Amygdala (tissue), 56 donors: ENCODE measurements around the gene FES.
"Not testable (repeated sequence)": the region's sequence is repeated elsewhere in the genome, so short reads cannot be mapped to it uniquely, and the experiment has no call there.

Experiments used
- DNase-seq, 56 donors: peaks; one replicate each; lab custom pipeline; 2025; lab: John Stamatoyannopoulos, UW

The FES gene

DNA sequence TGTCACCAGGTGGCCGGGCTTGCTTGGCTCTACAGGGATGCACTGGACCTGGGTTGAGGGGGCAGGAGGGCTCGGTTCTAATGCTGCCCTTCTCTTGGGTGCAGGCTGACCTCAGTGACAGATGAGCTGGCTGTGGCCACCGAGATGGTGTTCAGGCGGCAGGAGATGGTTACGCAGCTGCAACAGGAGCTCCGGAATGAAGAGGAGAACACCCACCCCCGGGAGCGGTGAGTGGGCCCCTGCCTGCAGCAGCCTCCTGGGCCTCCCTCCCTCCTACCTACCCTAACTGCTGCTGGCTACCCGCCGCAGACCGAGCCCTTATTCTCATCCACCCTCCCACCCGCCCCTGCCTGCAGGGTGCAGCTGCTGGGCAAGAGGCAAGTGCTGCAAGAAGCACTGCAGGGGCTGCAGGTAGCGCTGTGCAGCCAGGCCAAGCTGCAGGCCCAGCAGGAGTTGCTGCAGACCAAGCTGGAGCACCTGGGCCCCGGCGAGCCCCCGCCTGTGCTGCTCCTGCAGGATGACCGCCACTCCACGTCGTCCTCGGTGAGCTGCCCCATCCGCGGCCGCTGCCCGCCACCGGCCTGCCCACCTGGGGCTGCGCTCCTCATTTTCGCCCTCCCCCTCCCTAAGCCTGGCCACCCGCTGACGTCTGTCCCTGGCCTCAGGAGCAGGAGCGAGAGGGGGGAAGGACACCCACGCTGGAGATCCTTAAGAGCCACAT is 5.6 kb downstream of the FES start:
- no peak for DNase-seq

DNA sequence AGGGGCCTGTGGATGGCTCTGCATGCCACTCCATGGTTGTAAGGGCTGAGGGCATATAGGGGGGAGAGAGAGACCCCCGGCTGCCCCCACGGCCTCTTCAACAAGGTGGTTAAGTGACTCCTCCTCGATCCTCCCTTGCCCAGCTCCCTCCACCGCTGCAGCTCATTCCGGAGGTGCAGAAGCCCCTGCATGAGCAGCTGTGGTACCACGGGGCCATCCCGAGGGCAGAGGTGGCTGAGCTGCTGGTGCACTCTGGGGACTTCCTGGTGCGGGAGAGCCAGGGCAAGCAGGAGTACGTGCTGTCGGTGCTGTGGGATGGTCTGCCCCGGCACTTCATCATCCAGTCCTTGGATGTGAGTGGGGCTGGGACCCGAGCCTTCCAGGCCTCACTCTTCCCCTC is 6.5 kb downstream of the FES start:
- no peak for DNase-seq

DNA sequence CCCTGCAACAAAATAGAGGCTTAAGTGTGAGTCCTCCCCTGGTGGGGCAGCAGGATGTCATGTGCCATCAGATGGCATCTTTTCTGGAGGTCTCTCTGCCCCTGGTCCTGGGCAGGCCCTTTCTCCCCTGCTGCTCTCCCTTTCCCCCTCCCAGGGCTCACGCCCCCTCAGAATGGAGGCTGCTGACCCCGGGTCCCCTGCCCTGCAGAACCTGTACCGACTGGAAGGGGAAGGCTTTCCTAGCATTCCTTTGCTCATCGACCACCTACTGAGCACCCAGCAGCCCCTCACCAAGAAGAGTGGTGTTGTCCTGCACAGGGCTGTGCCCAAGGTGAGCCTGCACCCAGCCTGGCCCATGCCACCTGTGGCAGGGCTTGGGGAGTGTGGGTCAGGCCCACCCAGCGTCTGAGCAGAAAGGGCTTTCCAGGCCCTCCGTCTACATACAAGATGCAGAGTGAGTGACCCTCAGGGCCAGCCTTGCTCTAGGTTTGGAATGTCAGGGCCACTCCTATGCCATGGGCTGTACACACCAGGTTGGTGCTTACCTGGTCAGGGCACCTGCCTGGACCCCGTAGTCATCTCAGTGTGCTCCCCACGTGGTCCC is 7.1 kb downstream of the FES start:
- DNase-seq = no peak

DNA sequence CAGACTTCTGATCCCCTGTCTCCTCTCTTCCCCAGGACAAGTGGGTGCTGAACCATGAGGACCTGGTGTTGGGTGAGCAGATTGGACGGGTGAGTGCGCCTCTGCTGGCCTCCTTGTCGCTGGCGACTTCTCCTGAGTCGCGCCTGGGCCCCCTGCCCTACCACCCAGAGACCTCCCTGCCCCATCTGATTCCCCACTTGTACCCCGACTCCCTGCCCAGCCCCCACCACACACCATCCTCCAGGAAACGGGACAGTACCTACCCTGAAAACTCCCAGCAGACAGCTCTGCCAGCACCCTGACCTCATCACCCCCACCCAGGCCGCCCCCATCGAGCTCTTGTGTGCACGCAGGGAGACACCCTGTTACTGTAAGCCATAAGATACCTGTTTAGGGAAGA is 7.7 kb downstream of the FES start:
- DNase-seq = no peak

GRCh38 chr15:90892498-90893174 is 8.3 kb downstream of the FES start:
- no peak for DNase-seq

- no peak for DNase-seq
Measured at GRCh38 chr15:90893175-90894090, 9.1 kb downstream of the FES start.

GRCh38 chr15:90895571-90896117 is 11.3 kb downstream of the FES start:
- DNase-seq = peak in 47 of 56 donors; percentile 22 to 85 (median 60)

DNA sequence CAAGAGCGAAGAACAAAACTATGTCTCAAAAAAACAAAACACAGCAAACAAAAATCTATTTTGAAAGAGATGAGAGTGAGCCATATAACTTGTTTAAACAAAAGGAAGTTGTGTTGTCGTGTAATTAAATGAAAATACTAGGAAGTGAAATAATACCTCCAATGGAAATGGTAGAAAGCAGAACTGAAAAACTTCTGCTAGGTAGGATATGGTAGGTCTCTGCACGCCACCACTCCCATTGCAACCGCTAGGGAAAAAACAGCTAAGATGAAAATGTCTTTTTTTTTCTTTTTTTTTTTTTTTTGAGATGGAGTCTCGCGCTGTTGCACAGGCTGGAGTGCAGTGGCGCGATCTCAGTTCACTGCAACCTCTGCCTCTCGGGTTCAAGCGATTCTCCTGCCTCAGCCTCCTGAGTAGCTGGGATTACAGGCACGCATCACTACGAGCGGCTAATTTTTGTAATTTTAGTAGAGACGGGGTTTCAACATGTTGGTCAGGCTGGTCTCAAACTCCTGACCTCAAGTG is 12.9 kb downstream of the FES start:
- DNase-seq = not testable (repeated sequence)

DNA sequence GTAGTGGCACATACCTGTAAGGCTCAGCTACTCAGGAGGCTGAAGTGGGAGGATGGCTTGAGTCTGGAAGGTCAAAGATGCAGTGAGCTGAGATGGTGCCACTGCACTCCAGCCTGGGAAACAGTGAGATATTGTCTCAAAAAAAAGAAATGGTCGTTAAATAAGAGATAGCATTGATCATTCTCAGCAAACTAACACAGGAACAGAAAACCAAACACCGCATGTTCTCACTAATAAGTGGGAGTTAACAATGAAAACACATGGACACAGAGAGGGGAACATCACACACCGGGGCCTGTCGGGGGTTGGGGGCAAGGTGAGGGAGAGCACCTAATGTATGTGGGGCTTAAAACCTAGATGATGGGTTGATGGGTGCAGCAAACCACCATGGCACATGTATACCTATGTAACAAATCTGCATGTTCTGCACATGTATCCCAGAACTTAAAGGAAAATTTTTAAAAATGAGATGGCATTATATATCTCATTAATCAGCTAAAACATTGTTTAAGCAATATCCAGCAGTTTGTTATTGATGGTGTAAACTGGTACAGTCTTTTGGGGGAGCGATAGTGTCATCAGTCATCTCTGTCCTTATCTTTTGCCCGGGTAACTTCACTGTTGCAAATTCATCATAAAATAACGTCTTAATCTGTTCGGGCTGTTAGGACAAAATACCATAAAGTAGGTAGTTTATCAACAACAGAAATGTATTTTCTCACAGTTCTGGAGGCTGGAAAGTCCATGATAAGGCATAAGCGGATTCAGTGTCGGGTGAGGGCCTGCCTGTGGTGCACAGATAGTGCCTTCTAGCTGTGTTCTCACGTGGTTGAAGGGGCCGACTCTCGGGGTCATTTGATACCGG is 17.1 kb downstream of the FES start:
- DNase-seq = peak in 11 of 56 donors; percentile 10 to 38 (median 28)

GRCh38 chr15:90902040-90902839 is 17.9 kb downstream of the FES start:
- DNase-seq = peak in 55 of 56 donors; percentile 5 to 87 (median 62)

DNA sequence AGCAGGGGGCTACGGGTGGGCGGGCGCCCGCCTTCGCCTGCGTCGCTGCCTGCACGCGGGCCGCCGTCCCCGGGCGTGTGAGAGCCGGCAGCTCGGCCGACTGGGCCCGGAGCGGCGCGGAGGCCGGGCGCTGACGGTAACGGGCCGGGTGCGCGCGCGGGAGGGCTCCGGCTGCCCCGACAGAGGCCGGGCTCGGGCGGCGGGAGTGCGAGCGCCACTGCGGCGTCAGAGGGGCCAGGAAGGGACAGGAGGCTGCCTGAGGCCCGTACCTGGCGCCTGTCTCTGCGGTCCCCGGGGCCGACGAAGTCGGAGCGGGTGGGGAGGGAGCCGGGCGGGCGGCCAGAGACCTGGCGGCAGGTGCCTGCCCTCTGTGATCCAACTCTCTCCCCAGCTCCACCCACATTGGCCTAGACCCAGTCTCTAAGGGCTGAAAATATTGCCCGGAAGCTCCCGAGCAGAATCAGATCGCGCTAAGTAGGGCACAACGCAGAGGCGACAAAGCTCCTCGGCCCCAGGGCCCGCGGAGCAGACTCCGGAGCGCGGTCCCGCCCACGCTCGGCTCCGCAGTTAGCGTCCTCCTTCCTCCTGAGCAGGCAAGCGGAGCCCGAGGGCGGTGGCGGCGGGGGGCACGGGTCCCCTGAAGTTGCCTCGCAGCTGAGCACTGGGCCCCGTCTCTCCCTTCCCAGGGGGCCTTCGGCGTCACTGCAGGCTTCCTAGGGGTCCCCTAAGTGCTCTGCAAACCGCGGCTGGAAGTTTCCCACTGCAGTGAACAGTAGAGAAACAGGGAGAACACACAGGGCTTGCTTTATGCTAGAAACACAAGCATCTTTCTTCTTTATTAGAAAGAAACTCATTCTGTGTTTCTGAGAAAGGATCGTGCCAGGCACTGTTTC is 18.8 kb downstream of the FES start, which contains the start of gene MAN2A2:
Gene MAN2A2, plus strand, starts transcription at position 463 of the 893 bp plus-strand sequence. CDS start 906 bp downstream, outside the sequence.
- peak in 49 of 56 donors; percentile 19 to 85 (median 60) for DNase-seq

DNA sequence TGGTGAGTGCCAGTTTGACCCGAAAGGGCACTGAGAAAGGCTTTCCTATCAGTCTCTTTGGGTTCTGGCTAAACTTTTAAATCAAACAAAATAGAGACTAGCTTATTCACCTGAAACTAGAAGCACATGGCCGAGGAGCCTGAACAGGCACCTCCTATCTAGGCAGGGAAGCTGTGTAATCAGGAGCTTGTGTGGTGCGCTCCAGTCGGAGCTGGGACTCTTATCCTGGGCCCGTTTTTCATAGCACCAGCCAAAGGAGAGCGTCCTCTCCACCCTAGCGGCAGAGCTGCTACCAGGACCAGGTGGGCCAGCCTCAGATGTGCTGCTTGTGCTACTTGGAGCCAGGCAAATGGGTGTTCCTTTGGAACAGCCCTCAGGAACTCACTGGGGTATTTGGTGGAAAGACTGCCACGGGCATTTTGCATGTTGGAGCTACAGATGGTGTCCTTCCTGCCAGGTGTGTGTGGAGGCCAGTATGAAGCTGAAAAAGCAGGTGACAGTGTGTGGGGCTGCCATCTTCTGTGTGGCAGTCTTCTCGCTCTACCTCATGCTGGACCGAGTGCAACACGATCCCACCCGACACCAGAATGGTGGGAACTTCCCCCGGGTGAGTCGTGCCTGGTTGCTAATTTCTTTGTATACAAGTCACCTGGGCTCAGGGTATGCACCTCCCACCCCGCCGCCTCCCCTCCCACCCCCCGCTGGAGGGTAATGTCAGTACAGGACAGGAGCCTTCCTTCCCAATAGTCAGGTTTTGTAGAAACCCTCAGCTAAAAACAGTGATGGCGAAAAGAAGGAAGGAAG is 19.6 kb downstream of the FES start:
- peak in 1 of 56 donors; percentile 47 for DNase-seq

GRCh38 chr15:90904746-90905145 is 20.4 kb downstream of the FES start:
- no peak for DNase-seq

- DNase-seq = no peak
Measured at GRCh38 chr15:90905306-90906180, 21.2 kb downstream of the FES start.

DNA sequence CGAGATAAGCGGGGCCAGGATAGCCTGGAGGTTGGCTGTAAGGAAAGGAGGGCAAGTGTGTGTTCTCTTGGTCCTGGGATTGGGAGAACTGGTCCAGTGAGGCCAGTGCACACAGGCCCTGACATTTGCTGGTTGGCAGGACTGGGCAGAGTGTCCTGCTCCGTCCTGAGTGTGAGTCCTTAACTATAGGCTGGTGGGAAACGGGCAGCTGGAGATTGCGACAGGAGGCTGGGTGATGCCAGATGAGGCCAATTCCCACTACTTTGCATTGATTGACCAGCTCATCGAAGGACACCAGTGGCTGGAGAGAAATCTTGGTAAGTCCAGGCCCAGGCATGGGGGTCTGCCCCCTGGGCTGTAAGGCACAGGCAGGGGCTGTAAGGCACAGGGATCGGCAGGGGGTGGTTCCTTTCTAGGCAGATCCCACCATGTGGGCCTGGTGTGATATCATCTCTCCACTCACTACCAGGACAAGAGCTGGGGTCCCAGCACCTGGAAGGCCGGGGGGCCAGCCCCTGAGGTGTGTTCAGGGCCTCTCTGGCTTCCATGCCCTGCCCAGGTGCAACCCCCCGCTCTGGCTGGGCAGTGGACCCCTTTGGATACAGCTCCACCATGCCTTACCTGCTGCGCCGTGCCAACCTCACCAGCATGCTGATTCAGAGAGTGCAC is 22.0 kb downstream of the FES start:
- DNase-seq = no peak
